Sigmoid colon (tissue), 7 donors: ENCODE measurements around the gene PTH. TPM values are rescaled to one million over a fixed set of nuclear protein-coding genes. Genes with fewer than 3 reads are reported as not detected.

ENCODE experiments used
- DNase-seq: peaks from one replicate; pipeline ENCODE4 v3.0.0-alpha.2; 2019
- H3K27ac ChIP-seq, 4 donors: fragments of 200-600 bp; sonication (generic); one replicate each; pipeline ENCODE4 v1.5.1; 2016 to 2019; ENCODE audit warnings: mild to moderate bottlenecking in 1 of 4
- H3K27me3 ChIP-seq, 3 donors: fragments of 200-600 bp; sonication (generic); one replicate each; pipeline ENCODE4 v1.5.1; 2019; ENCODE audit warnings: mild to moderate bottlenecking in 1 of 3
- H3K36me3 ChIP-seq, 4 donors: fragments of 200-600 bp; sonication (generic); one replicate each; pipeline ENCODE4 v1.5.1; 2016 to 2019
- H3K4me1 ChIP-seq, 4 donors: fragments of 200-600 bp; sonication (generic); one replicate each; pipeline ENCODE4 v1.5.1; 2017 to 2019
- H3K4me3 ChIP-seq, 4 donors: fragments of 200-600 bp; sonication (generic); one replicate each; pipeline ENCODE4 v1.5.1; 2017 to 2019; ENCODE audit warnings: mild to moderate bottlenecking in 2 of 4, moderate library complexity in 1 of 4
- H3K9me3 ChIP-seq, 4 donors: fragments of 200-600 bp in 3 of 4; sonication (generic) in 3 of 4; one replicate each; pipeline versions ENCODE4 v1.5.1 to v1.6.1; 2013 to 2019
- CTCF ChIP-seq, 4 experiments: fragments of 450-650 bp in 3 of 4; fragments of 200-600 bp in 1 of 4; IDR thresholded peaks; one replicate each; pipeline ENCODE4 v1.5.1; 2016 to 2019; ENCODE audit warnings: antibody characterized with exemption in 4 of 4, mild to moderate bottlenecking in 3 of 4, moderate library complexity in 2 of 4
- EP300 ChIP-seq, 4 donors: sonication (generic); formaldehyde crosslinking; IDR thresholded peaks; one replicate each; pipeline ENCODE4 v1.6.1; 2017; ENCODE audit warnings: antibody characterized with exemption in 4 of 4
- POLR2A ChIP-seq, 2 donors: fragments of 450-650 bp; IDR thresholded peaks; one replicate each; pipeline ENCODE4 v1.6.1; 2016; ENCODE audit warnings: antibody characterized with exemption in 2 of 2, mild to moderate bottlenecking in 2 of 2, moderate library complexity in 2 of 2
- POLR2AphosphoS5 ChIP-seq, 4 donors: sonication (generic); formaldehyde crosslinking; IDR thresholded peaks; one replicate each; pipeline ENCODE4 v1.6.1; 2017; ENCODE audit warnings: antibody characterized with exemption in 4 of 4
- WGBS, 2 donors: extraction: QIAGEN DNeasy Blood & Tissue Kit; methylation state at CpG; one replicate each; pipeline ENCODE4 v1.1.7; 2013; 5-methylcytosine and 5-hydroxymethylcytosine counted together
- intact Hi-C: fragments of 100-400 bp; cut with DNase I; formaldehyde crosslinking; loops from one replicate; pipeline ENCODE4 v1.15.1; 2023
- polyA plus RNA-seq, 3 donors: library from polyadenylated mRNA; stranded (reverse); fragments of 200-250 nt; gene quantifications; one replicate each; pipeline ENCODE4 v1.2.3, GENCODE V29; 2013
- total RNA-seq, 4 donors: library from RNA; depleted of rRNA; stranded (reverse); fragments of >200 nt; gene quantifications; one replicate each; pipeline ENCODE4 v1.1.0, GENCODE V29; 2016
- donor health status: healthy with polysubstance abuse.
- donor health status: Bipolar disorder and iron deficiency.
- donor health status: healthy.

Gene PTH
- total and polyA plus RNA-seq, 7 donors = not detected

- Histone ChIP-seq H3K27me3 (no peaks in the 10 kb centered on the region), H3K36me3 (no peaks in the 10 kb centered on the region), H3K4me1 (peaks cover 0 to 31% (median 14%) of the 10 kb centered on the region in 4 donors), H3K4me3 (no peak overlapping the region), H3K27ac (no peak overlapping the region), H3K9me3 (no peaks in the 10 kb centered on the region)
- no peak for DNase-seq
- WGBS, 2 donors = 26 to 73% methylated on average over 2 of the region's 2 CpGs
- intact Hi-C loops = no loop called here
- TF ChIP-seq POLR2AphosphoS5 (IDR thresholded peaks at IDR 0.05) (no peak), CTCF (IDR thresholded peaks at IDR 0.05) (no peak), POLR2A (IDR thresholded peaks at IDR 0.05) (no peak), EP300 (IDR thresholded peaks at IDR 0.05) (no peak)
These were observed 50.2 kb downstream of the PTH start for GRCh38 chr11:13445588-13445987.

Other genes with a start within 250 kb of the PTH start
- 10 to 100 TPM; 21.0 to 41.5 (median 29.1) TPM for gene BMAL1, start 218.2 kb downstream of the PTH start, total RNA-seq
- gene BMAL1, start 218.2 kb downstream of the PTH start, polyA plus RNA-seq = 10 to 100 TPM; 10.8 to 27.7 (median 13.8) TPM
- gene BTBD10, start 32.8 kb downstream of the PTH start, total RNA-seq = 10 to 100 TPM; 43.3 to 77.8 (median 61.2) TPM
- gene BTBD10, start 32.8 kb downstream of the PTH start, polyA plus RNA-seq = 10 to 100 TPM; 18.9 to 27.3 (median 22.2) TPM
- gene FAR1, start 172.7 kb upstream of the PTH start, total RNA-seq = 10 to 100 TPM; 37.1 to 52.1 (median 40.3) TPM
- gene FAR1, start 172.7 kb upstream of the PTH start, polyA plus RNA-seq = 10 to 100 TPM; 22.8 to 35.6 (median 28.6) TPM